HFFc6 (cell line): ENCODE measurements around the gene RBM19. TPM values are rescaled to one million over a fixed set of nuclear protein-coding genes. Genes with fewer than 3 reads are reported as not detected.

Source experiments
- DNase-seq: peaks from one replicate; pipeline ENCODE4 v3.0.0-alpha.2; 2018
- H3K27ac Mint-ChIP-seq: 2 replicates; pipeline ENCODE4 v1.8.0; 2020; ENCODE audit warnings: mild to moderate bottlenecking, mixed read lengths
- H3K27me3 Mint-ChIP-seq: 2 replicates; pipeline ENCODE4 v1.8.0; 2021; ENCODE audit warnings: mild to moderate bottlenecking, moderate library complexity, mixed read lengths; ENCODE audit not compliant: insufficient read depth
- H3K36me3 Mint-ChIP-seq: 2 replicates; pipeline ENCODE4 v1.8.0; 2021; ENCODE audit warnings: low read depth, mixed read lengths
- H3K4me1 Mint-ChIP-seq: 2 replicates; pipeline ENCODE4 v1.8.0; 2020; ENCODE audit warnings: low read depth, mixed read lengths
- H3K4me3 Mint-ChIP-seq: 2 replicates; pipeline ENCODE4 v1.8.0; 2020; ENCODE audit warnings: mild to moderate bottlenecking, moderate library complexity, mixed read lengths
- H3K9me3 Mint-ChIP-seq: 2 replicates; pipeline ENCODE4 v1.8.0; 2020; ENCODE audit warnings: mild to moderate bottlenecking, mixed read lengths
- CTCF ChIP-seq: fragments of 200-600 bp; sonication (generic); IDR thresholded peaks from 2 replicates; pipeline ENCODE4 v1.5.0; 2021; ENCODE audit warnings: antibody characterized with exemption, mild to moderate bottlenecking
- total RNA-seq, 6 experiments: library from RNA; stranded (reverse); fragmentation: NEBNext Ultra II Directional; extraction: Animal tissue kit (Norgen Biotek cat#: 25700); gene quantifications; 2 replicates in 1 of 6; 3 replicates in 5 of 6; pipeline ENCODE4 v1.2.3, GENCODE V29; 2021

Gene RBM19
- total RNA-seq, 6 experiments from 2014 or later, result 27.8 to 34.8 (median 29.8) TPM

GRCh38 chr12:113898466-113898865, 67.7 kb downstream of the RBM19 start:
- H3K4me3 Mint-ChIP-seq, result no peak overlapping the region
- no peaks in the 10 kb centered on the region for H3K9me3 Mint-ChIP-seq
- no peak for TF ChIP-seq CTCF
- no peaks in the 10 kb centered on the region; the same call in 1 of the 2 replicates for H3K27me3 Mint-ChIP-seq
- peaks cover 10% of the 10 kb centered on the region for H3K4me1 Mint-ChIP-seq
- peaks cover 5% of the 10 kb centered on the region; the same call in 1 of the 2 replicates for H3K36me3 Mint-ChIP-seq
- DNase-seq, result no peak
- H3K27ac Mint-ChIP-seq, result no peak overlapping the region

DNA sequence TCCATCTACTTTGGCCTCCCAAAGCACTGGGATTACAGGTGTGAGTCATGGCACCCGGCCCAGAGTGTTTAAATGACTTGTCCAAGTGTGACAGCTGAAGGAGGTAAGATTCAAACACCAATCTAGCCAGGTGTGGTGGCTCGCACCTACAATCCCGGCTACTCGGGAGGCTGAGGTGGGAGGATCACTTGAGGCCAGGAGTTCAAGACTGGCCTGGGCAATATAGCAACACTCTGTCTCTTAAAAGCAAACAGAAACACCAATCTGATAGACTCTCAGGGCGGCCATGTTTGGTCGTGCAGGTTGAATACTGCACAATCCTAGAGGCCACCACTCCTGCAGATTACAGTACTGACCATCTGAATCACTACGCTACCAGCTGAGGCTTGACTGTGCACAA, 68.7 kb downstream of the RBM19 start:
- H3K36me3 Mint-ChIP-seq, result no peaks in the 10 kb centered on the region
- no peak overlapping the region for H3K27ac Mint-ChIP-seq

DNA sequence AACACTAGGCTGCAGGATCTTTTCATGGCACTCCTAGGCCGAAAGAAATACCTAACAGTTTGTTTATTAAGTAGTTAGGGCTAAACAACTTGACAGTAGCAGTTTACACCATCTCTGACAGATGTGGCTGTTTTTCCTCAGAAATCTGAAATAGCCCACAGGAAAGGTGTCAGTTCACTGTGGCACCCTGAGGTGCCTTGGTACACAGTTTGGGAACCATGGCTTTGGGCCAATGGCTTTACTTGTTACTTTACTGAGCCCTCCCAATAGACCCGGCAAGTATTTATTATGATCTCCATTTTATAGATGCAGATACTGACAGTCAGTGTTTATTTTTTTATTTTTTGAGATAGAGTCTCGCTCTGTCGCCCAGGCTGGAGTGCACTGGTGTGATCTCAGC, 69.3 kb downstream of the RBM19 start:
- no peak overlapping the region for H3K27ac Mint-ChIP-seq
- H3K4me1 Mint-ChIP-seq, result peaks cover 6% of the 10 kb centered on the region; the same call in 1 of the 2 replicates
- no peaks in the 10 kb centered on the region for H3K36me3 Mint-ChIP-seq
- H3K4me3 Mint-ChIP-seq, result no peak overlapping the region
- no peak for DNase-seq
- H3K9me3 Mint-ChIP-seq, result no peaks in the 10 kb centered on the region
- H3K27me3 Mint-ChIP-seq, result no peaks in the 10 kb centered on the region; the same call in 1 of the 2 replicates
- TF ChIP-seq CTCF, result no peak

More for the DNA sequence above, 68.7 kb downstream of the RBM19 start:
- no peak for DNase-seq
- H3K4me1 Mint-ChIP-seq, result peaks cover 1% of the 10 kb centered on the region; the same call in 1 of the 2 replicates
- no peak for TF ChIP-seq CTCF
- no peak overlapping the region for H3K4me3 Mint-ChIP-seq
- H3K9me3 Mint-ChIP-seq, result no peaks in the 10 kb centered on the region
- H3K27me3 Mint-ChIP-seq, result no peaks in the 10 kb centered on the region; the same call in 1 of the 2 replicates

GRCh38 chr12:113896194-113896593, 69.9 kb downstream of the RBM19 start:
- DNase-seq, result no peak
- Mint-ChIP-seq H3K27ac (no peak overlapping the region), H3K27me3 (peaks cover under 1% of the 10 kb centered on the region; the same call in 1 of the 2 replicates), H3K4me3 (no peak overlapping the region), H3K4me1 (peaks cover 6% of the 10 kb centered on the region; the same call in 1 of the 2 replicates), H3K36me3 (no peaks in the 10 kb centered on the region), H3K9me3 (no peaks in the 10 kb centered on the region)
- TF ChIP-seq CTCF, result no peak

GRCh38 chr12:113895176-113895575, 70.9 kb downstream of the RBM19 start:
- Mint-ChIP-seq H3K27ac (no peak overlapping the region), H3K4me3 (no peak overlapping the region), H3K9me3 (no peaks in the 10 kb centered on the region), H3K27me3 (peaks cover 3% of the 10 kb centered on the region), H3K4me1 (peaks cover 12% of the 10 kb centered on the region), H3K36me3 (no peaks in the 10 kb centered on the region)
- no peak for DNase-seq
- TF ChIP-seq CTCF, result no peak

DNA sequence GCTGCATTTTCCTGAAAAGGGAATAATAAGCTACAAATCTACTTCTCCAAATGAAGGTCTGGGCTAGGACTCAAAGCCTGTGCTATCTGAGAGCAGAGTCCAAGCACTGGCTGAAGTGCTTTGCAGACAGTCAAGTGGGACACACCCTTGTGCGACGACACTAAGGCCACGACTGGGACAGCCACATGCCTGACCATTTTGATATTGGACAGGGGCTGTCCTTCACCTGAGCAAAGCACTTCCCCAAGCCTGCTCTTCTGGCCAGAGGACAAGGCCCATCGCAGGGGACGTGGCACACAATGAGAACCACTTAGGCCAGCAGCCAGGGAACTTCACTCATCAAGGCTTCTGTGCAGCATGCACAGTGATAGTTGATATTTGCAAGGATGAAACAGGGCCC, 71.4 kb downstream of the RBM19 start:
- no peak for TF ChIP-seq CTCF
- peaks cover 3% of the 10 kb centered on the region for H3K27me3 Mint-ChIP-seq
- no peak for DNase-seq
- no peak overlapping the region for H3K4me3 Mint-ChIP-seq
- H3K27ac Mint-ChIP-seq, result no peak overlapping the region
- H3K4me1 Mint-ChIP-seq, result peaks cover 16% of the 10 kb centered on the region
- H3K36me3 Mint-ChIP-seq, result no peaks in the 10 kb centered on the region
- H3K9me3 Mint-ChIP-seq, result no peaks in the 10 kb centered on the region
